Type B pancreatic cell (in vitro differentiated cells): Measurements from ENCODE around the gene MYH11. TPM values are rescaled to one million over a fixed set of nuclear protein-coding genes. Genes with fewer than 3 reads are reported as not detected.
"Not testable (repeated sequence)": the region's sequence is repeated elsewhere in the genome, so short reads cannot be mapped to it uniquely, and the experiment has no call there.

Experiments used
- DNase-seq: peaks from one replicate; pipeline ENCODE4 v3.0.0; 2021; ENCODE audit warnings: mixed read lengths; ENCODE audit not compliant: unreplicated experiment; ENCODE audit errors: extremely low spot score
- H3K27ac Mint-ChIP-seq: 2 replicates; pipeline ENCODE4 v1.8.0; 2021; ENCODE audit warnings: mild to moderate bottlenecking, mixed read lengths
- H3K27me3 Mint-ChIP-seq: 2 replicates; pipeline ENCODE4 v1.8.0; 2021; ENCODE audit warnings: mixed read lengths
- H3K36me3 Mint-ChIP-seq: 2 replicates; pipeline ENCODE4 v1.8.0; 2021; ENCODE audit warnings: mixed read lengths
- H3K4me1 Mint-ChIP-seq: one replicate; pipeline ENCODE4 v1.8.0; 2021; ENCODE audit warnings: mixed read lengths; ENCODE audit not compliant: unreplicated experiment
- H3K4me3 Mint-ChIP-seq: 2 replicates; pipeline ENCODE4 v1.8.0; 2021; ENCODE audit warnings: mild to moderate bottlenecking, mixed read lengths
- H3K9me3 Mint-ChIP-seq: 2 replicates; pipeline ENCODE4 v1.8.0; 2021; ENCODE audit warnings: mixed read lengths
- CTCF ChIP-seq: fragments of 200-600 bp; sonication (generic); conservative IDR thresholded peaks from 2 replicates; pipeline ENCODE4 v1.5.0; 2021; ENCODE audit warnings: antibody characterized with exemption, mild to moderate bottlenecking
- total RNA-seq: library from RNA; stranded (reverse); gene quantifications from 2 replicates; pipeline ENCODE4 v1.2.1, GENCODE V29; 2021; ENCODE audit warnings: low replicate concordance

The MYH11 gene
- total RNA-seq, 1 donor from 2014 or later = 0.43 TPM

DNA sequence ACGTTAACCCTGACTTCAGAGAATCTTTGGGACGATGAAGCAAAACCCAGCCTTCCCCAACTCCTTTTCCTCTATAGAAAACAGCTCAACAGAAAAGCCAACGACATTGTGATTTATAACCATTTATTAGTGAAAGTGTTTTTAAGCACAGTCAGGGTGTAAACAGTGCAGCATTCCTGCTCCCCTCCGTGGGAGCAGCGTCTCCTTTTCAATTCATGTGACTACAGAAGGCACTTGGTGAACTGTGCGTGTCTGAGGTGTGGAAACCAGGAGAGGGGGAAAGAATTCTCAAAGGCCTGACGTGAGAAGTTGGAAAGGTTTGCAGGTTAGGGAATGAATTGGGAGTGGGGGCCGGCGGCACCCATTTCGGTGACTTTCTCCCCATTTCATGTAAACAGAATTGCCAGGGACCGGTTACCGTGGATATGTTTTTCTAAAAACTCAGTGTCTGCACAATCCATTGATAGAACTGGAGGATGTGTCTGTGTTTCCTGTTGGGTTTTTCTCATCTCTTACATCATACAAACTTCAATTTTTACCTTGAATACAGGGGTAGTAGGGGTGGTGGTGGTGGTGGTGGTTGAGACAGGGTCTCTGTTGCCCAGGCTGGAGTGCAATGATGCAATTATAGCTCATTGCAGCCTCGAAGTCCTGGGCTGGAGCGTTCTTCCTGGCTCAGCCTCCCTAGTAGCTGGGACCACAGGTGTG lies 153.6 kb downstream of the MYH11 start:
- Mint-ChIP-seq H3K27me3 (no peaks in the 10 kb centered on the region), H3K4me1 (no peaks in the 10 kb centered on the region), H3K4me3 (no peak overlapping the region), H3K36me3 (peaks cover 18% of the 10 kb centered on the region), H3K27ac (no peak overlapping the region), H3K9me3 (no peaks in the 10 kb centered on the region)
- TF ChIP-seq CTCF = no peak
- DNase-seq = no peak

GRCh38 chr16:15701975-15702970 lies 154.6 kb downstream of the MYH11 start:
- TF ChIP-seq CTCF = no peak
- no peak overlapping the region for H3K27ac Mint-ChIP-seq
- no peaks in the 10 kb centered on the region for H3K4me1 Mint-ChIP-seq
- H3K36me3 Mint-ChIP-seq = peaks cover 18% of the 10 kb centered on the region
- no peak overlapping the region for H3K4me3 Mint-ChIP-seq
- DNase-seq = no peak
- no peaks in the 10 kb centered on the region for H3K9me3 Mint-ChIP-seq
- no peaks in the 10 kb centered on the region for H3K27me3 Mint-ChIP-seq

- no peak overlapping the region for H3K27ac Mint-ChIP-seq
- H3K27me3 Mint-ChIP-seq = no peaks in the 10 kb centered on the region
- no peaks in the 10 kb centered on the region for H3K9me3 Mint-ChIP-seq
- H3K4me3 Mint-ChIP-seq = no peak overlapping the region
- no peaks in the 10 kb centered on the region for H3K4me1 Mint-ChIP-seq
- peaks cover 18% of the 10 kb centered on the region for H3K36me3 Mint-ChIP-seq
- no peak for DNase-seq
- no peak for TF ChIP-seq CTCF
Measured at GRCh38 chr16:15701367-15701766, 155.5 kb downstream of the MYH11 start.

DNA sequence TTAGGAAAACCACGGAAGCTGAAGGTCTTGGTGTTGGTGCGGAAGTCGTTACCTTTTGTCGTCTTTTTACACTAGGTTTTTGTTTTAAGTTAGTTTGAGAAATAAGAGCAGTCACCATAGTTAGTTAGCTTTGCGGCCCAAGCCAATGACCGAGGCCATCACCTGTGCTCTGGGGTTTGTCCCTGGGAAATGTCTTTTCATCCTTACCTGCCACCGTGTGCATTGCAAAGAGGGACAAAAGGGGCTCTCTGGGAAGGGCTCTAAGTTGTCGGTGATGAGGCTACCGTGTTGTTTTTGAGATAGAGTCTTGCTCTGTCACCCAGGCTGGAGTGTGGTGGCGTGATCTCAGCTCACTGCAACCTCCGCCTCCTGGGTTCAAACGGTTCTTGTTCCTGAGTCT lies 157.0 kb downstream of the MYH11 start:
- no peaks in the 10 kb centered on the region for H3K27me3 Mint-ChIP-seq
- no peak overlapping the region for H3K4me3 Mint-ChIP-seq
- no peak for DNase-seq
- no peaks in the 10 kb centered on the region for H3K9me3 Mint-ChIP-seq
- no peak overlapping the region for H3K27ac Mint-ChIP-seq
- peaks cover 14% of the 10 kb centered on the region for H3K36me3 Mint-ChIP-seq
- no peaks in the 10 kb centered on the region for H3K4me1 Mint-ChIP-seq
- no peak for TF ChIP-seq CTCF

- H3K27ac Mint-ChIP-seq = no peak overlapping the region
- H3K4me3 Mint-ChIP-seq = no peak overlapping the region
- no peaks in the 10 kb centered on the region for H3K9me3 Mint-ChIP-seq
- no peak for TF ChIP-seq CTCF
- no peak for DNase-seq
- no peaks in the 10 kb centered on the region for H3K27me3 Mint-ChIP-seq
- peaks cover 1% of the 10 kb centered on the region for H3K36me3 Mint-ChIP-seq
- H3K4me1 Mint-ChIP-seq = no peaks in the 10 kb centered on the region
Measured at GRCh38 chr16:15694499-15694898, 162.3 kb downstream of the MYH11 start.

DNA sequence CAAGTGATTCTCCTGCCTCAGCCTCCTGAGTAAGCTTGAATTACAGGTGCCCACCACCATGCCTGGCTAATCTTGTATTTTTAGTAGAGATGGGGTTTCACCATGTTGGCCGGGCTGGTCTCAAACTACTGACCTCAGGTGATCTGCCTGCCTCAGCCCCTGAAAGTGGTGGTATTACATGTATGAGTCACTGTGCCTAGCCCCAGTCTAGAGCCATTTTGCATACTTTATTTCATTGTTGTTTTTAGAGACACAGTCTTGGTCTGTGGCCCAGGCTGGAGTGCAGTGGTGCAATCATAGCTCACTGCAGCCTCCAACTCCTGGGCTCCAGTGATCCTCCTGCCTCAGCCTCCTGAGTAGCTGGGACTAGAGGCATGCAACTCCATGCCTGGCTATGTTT lies 164.3 kb downstream of the MYH11 start:
- H3K36me3 Mint-ChIP-seq, H3K9me3 Mint-ChIP-seq, H3K4me3 Mint-ChIP-seq, H3K27ac Mint-ChIP-seq, H3K27me3 Mint-ChIP-seq, H3K4me1 Mint-ChIP-seq, DNase-seq: not testable (repeated sequence)
